HG03135 (cell line): ENCODE results near the gene BPIFB1.

Experiments
- ATAC-seq: cut with Tn5 transposase; IDR thresholded peaks from one replicate; pipeline ENCODE4 v1.9.1; 2021; ENCODE audit warnings: mild to moderate bottlenecking, moderate library complexity; ENCODE audit not compliant: unreplicated experiment

The BPIFB1 gene

DNA sequence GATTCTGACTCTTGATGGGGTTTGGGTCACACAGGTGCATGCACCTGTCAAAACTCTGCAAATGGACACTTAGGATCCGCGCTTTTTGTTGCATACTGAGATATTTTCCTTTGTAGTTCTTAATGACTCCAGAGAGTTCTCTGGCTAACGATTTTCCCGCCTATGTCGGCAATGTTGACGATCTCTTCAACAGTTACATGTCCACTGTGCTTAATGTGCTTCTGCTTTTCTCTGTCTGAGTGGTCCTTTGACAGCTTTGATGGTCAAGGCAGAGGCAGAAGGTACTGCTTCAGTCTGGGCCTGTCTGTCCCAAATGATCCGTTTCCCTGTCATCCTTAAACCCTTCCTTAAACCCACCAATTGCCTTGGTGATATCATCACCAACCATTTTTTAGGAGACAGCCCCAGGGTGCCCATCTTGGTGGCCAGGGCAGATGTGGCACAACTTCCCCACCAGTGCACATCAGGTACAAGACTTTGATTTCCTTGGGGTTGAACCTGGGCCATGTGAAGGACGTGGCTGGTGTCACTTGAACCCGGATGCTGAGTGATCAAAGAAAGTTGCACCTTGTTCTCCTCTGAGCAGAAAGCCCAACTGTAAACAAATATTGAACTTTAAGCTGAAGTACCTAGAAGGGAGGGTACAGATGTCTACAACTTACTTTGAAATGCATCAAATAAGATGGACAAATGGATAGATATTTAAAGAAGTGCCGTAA lies 10.7 kb upstream of the BPIFB1 start:
- ATAC-seq = no peak

DNA sequence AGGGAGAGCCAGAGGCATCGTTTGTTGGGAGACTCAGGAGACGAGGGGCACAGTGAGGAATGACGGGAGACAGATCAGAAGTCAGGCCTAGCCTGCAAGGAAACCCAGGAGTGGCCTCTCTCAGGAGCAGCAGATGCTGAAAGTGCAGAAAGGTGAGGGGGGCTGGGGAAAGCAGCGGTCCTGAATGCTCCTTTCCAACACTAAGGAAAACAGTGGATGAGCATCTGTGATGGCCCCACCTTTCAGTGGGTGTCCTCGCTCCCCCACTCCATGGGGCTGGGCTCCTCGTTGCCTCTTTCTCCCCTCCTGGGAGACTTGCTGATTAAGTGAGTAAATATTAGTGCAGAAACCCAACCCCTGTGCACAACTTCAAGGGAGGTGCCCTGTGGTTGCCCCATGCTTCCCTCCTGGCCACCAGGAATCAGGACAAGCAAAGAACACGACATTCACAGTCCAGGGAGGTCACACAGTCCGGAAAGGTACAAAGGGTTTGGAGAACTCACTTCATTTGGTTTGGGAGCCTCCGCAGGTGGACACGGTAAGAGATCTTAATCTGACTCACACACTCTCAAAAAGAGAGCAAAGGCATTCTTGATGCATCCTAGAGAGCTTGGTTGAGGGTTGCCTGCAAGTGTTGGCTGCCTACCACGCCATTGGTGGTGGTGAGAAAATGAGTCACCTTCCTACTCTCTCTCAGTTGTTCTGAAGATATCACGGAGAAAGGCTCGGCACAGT lies 9.7 kb upstream of the BPIFB1 start:
- no peak for ATAC-seq

DNA sequence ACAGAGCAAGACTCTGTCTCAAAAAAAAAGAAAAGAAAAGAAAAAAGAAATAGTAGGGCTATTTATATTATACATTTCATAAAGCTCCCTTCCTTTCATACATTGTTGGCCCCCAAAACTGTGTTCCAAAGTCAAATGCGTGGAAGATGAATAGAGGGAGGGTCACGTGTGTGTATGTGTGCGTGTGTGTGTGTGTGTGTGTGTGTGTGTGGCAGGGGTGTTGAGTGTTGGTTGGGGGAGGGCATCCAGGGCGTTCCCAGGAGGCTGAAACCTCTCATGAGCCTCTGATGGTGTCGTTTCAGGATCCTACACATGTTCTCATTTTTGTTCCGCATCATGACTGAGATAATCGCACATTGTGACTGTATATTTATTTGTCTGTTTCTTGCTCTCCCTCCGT lies 7.8 kb upstream of the BPIFB1 start:
- no peak for ATAC-seq

DNA sequence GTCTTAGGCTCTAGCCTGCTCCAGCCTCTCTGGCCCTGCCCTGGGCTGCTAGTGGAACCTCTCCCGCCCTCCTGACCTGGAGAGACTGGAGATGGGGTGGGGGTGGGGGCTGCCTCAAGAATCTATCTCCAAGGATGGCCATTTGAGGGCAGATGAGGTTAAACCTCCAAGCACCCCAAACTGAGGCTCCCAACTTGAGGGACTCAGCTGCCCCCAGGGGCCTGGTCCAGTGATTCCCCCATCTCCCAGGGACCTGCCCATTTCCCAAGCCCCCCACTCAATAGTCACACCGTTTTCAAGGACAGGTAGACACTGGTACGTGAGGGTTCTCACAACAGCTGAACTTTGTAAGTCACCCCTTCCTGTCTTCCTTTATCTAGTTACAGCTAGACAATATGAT lies 7.1 kb upstream of the BPIFB1 start:
- ATAC-seq = no peak

DNA sequence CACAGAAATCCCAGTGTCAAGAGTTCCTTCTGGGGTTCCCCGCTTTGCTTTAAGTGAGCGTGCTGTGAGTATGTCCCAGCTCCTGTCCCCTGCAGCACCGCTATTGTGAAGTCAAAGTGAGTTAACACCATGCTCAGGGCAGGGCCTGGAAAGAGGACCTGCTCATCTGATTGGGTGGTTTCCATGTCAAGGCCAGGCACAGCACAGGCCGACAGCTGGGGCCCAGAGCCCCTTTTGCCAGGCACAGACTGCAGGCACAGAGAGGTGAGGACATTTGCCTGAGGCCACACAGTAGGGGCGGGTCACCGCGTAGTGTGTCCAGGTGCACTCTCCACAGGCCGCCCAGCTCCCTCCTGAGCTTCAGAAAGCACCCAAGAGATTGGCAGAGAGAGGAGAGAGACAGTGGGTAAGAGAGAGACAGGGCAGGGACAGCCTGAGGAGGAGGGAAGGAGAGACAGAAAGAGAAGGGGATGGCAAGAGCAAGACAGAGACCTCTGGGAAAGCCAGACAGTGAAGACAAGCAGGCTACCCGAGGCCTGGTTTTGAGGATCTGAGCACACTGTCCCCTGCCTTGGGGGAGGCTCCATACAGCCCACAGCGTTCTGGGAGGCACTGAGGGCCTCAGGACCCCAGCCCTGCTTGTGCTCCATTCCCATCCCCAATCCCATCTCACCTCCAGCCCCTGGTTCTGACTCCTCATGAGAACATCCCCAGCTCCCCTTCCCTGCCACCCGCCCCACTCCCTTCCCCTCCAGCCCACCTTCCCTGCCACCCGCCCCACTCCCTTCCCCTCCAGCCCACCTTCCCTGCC lies 6.5 kb upstream of the BPIFB1 start:
- ATAC-seq = no peak

DNA sequence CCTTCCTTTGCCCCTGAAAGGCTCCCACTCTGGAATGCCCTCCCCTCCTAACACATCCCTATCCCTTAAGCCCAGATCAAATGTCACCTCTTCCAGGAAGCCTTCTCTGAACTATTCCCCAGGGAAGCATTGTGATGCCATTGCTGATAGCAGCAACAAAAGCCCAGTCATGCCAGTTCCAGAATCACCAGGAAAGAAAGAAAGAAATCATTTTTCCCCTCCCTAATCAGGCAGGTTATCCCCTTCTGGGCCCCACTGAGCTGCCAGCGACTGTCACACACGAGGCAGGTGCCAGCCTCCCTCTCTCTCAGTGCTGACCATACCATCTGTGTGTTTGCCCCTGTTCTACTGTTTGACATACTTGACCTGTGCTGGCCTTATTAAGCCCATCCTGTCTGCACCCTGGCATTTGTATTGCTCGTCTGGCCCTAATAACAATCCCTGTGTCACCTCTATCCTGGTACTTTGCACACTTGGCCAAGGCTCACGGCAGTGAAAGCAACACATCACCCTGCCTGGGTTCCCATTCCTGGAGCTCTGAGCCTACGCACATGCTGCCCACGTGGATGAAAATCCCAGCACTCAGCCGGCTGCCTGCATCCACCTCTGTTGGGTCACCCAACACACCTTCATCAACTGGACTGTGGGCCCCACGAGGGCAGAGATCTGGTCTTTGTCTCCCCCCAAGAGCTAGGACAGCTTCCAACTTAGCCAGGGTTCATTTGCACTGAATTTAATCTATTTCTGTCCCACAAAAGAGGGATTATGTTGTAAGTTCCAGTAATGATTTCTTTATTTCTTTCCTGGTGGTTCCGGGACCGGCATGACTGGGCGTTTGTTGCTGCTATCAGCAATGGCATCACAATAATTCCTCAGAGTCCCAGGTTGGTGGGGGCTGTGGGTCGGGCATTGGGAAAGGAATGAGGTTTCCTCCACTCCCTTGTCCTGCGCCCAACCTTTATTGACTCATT lies 5.3 kb upstream of the BPIFB1 start:
- ATAC-seq = no peak

DNA sequence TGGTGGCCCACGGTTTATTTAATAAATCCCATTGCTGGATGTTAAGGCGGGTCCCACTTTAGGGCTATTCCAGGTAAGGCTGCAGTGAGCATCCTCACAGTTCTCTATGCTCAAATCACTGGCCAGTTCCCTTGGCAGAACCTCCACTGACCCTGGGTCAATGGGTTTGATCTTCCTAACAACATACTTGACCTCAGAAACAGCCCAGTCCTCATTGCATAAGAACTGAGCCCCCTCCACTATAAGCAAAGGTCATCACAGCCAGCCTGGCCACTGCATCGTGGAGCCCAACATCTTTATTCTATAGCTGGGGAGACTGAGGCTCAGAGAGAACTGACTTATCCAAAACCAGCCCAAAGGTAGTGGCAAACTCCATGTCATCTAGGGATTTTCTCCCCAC lies 4.3 kb upstream of the BPIFB1 start:
- no peak for ATAC-seq

DNA sequence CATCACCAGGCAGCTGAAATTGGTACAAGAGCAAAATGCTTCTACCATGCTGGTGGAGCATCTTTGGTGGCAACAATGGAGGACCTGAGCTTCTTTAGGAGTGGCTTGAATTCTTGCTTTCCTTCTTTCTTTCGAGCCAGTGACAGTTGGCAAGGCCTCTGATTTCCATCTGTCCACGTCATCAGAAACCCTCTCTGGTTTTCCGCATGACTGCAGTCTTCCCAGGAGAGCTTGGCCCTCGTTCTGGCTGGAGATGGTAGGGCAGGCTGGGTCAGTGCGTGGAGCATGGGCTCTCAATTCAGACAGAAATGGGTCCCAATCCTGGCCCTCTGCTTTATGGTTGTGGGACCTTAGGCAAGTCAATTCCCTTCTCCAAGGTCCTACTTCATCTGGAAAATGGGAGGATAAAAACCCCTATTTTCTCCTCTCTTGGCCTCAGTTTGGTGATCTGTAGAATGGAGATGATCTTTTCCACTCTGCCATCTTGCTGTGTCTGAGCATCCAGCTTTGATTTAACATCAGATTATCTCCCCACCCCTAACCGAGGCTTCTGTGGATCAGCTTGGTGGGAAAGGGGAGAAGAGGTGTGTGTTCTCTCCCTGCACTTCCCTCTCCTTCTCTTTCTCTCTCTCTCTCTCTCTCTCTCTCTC lies 3.6 kb upstream of the BPIFB1 start:
- ATAC-seq = no peak

DNA sequence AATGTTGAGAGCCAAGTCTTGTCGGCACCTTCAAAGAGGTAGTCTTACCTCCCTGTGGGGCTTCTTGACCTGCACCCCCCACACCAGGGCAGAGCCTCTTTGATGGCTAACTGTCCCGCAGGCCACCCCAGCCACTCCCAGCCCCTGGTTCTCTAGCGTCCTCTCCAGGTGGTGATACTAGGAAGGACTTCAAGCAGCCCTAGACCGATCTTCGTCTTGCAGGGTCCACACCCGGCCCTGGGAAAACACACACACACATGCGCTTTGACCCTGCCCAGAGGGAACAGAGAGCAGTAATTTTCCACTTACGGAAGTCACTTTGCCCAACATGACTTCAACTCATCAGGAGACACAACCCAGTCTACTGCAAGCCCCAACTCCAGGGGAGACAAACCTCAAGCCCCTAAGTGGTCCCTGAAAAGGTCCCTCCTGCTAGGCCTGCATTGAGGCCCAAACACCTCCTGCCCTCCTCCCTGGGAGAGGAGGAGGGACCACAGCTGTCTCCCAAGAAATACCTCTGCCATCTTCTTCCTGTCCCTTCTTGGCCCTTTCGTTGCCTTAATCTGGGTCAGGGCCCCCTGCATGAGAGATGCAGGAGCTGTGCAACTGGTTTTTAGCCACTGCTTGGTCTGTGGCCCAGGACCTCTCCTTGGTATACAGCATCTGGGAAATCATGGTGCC lies 2.9 kb upstream of the BPIFB1 start:
- ATAC-seq = no peak

DNA sequence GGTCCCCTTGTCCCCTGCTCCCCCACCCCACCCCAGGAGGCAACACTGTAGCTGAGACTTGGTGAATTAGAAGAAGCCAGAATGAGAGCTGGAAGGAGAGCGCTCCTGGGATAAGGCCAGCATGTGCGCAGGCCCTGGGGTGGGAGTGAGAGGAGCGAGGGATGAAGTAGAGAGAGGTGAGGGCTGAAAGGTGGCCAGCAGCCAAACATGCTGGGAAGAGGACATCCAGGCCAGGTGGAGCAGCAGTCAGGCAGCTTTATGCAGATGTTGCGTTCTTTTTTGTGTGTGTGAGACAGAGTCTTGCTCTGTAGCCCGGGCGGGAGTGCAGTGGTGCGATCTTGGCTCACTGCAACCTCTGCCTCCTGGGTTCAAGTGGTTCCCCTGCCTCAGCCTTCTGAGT lies 2.2 kb upstream of the BPIFB1 start:
- no peak for ATAC-seq

DNA sequence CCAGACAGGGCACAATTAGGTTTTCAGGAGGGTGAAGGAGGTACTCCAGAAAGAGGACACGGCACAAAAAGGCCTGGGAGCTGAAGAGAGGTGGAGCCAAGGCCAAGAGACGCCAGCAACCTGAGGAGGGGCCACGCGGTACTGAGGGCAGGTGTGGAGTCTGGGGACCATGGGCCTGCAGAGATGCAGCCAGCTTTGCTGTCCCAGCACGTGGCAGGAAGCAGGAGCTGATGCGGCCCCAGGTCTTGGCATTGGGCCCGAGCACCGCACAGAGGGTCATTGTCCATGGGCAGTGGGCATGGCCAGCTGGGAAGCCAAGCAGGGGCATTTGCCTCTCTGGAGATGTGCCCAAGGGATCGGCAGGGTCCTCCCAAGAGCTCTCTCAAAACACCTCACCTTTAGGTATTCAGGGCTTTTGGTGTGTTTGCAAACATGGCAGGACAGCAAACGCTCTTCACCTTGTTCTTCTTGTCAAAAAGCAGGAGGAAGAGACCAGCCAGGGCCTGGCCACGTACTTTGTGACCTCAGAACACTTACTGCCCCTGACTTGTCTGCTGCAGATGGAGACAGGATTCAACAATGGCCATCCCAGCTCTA lies 1.4 kb upstream of the BPIFB1 start:
- no peak for ATAC-seq

DNA sequence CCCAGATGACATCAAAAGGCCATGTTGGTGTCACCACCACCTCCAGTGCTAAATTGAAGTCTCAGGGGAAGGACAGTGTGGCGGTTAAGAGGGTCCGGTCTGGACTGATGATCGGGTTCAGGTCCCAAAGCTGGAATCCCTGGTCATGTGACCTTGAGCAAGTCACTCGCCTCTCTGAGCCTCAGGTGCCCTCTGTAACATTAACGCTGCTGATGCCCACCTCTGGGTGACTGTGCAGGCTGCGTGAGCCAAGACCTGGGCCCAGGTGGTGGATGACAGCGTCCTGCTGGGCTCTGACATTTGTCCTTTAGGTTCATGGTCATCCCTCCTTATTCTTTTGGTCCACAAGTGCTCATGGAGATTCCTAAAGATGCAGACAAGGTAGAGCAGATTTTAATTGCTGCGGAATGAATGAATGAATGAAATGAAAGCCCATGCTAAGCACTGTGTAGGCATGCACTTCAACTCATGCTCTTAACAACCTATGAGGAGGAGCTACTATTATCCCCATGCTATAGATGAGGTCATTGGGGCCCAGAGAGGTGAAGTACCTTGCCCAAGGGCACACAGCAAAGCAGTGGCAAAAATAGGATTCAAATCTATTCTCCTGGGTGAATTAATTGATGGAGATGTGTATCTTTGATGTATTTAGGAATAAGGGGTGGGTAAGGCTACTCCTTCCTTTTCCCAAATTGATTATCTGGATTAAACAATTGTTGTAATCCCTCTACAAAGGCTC lies 649 bp upstream of the BPIFB1 start:
- ATAC-seq = no peak

DNA sequence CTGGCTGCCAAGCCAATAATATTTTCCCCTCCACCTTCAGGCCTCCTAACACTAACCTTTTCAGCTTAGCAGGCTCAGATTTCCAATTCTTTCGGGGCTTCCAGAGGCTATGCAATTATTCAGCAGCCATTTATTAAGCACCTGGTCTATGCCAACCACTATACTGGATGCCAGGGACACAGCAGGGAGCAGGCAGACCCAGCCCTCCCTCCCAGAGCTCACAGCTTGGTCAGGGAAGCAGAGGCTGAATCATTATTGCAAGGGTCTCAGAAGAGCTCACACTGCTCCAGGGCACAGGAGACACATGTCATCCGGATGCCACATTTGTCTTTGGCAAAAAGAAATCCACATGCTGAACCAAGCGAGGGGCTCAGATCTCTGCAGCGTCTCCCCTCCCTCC lies 1.3 kb downstream of the BPIFB1 start:
- ATAC-seq = no peak

DNA sequence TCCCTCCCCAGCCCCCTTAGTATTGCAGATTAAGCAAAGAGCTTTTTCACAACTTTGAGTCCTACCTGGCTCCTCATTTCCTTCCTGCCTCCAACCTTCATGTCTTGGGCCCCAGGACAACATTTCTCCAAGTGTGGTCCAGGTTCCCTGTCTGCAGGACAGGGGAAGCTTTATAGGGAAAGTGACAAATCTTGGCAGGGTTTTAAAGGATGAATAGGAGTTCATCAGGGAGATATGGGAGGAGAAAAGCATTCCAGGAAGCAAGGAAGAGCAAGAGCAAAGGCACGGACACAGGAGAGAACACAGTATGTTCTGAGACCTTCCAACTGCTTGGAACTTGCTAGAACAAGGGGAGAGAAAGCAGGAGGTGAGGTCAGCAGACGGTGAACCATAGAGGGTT lies 1.9 kb downstream of the BPIFB1 start:
- no peak for ATAC-seq

DNA sequence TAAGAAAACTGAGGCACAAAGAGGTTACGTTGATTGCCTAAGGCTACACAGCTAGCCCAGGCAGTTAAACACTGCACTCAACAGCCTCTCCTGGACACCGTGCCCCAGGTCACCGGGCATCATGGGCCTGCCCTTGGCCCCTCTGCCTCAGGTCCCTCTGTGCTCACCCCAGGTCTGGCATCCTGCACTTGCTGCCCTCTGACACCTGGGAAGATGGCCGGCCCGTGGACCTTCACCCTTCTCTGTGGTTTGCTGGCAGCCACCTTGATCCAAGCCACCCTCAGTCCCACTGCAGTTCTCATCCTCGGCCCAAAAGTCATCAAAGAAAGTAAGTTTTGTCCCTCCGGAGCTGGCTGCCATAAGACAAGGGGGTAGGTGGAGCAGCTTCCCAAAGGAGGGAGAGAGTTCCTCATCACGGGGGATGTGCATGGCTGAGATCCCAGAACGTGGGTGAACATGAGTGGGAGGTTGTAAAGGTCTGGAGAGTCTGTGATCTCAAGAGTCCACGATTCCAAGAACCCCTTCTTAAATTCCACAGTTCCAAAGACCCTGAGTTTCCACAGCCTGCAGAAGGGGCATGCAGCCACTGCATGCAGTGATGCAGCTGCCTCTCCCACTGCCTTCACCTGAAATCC lies 3.0 kb downstream of the BPIFB1 start:
- no peak for ATAC-seq

DNA sequence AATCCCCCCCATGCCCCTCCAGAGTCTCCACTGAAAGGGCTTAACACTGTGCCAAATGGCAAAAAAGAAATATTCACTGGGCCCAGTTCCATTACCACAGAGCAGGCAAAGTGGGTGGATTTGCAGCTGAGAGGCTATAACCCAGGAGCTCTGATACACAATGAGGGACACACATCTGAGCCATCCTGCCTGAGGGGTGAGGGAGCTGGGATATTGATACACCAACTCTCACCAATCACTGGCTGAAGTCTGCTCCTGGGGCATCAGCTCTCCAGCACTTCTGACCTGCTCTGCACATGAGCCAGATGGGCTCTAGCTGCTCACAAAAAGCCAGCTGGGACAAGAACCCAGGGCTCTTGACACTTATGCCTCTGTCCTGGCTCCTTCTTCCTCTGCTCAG lies 4.9 kb downstream of the BPIFB1 start:
- ATAC-seq = no peak

DNA sequence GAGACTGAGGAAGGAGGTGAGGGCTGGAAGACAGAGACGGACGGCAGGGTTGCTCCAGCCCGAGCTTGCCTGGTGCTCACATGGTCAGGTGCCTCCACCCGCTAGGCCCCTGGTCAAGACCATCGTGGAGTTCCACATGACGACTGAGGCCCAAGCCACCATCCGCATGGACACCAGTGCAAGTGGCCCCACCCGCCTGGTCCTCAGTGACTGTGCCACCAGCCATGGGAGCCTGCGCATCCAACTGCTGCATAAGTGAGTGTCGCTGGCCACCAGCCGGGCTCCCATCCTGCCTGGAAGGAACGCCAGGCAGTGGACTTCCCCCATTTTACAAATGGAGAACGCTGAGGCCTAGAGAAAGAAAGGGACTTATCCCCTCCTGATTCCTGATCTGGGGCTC lies 7.8 kb downstream of the BPIFB1 start:
- no peak for ATAC-seq

DNA sequence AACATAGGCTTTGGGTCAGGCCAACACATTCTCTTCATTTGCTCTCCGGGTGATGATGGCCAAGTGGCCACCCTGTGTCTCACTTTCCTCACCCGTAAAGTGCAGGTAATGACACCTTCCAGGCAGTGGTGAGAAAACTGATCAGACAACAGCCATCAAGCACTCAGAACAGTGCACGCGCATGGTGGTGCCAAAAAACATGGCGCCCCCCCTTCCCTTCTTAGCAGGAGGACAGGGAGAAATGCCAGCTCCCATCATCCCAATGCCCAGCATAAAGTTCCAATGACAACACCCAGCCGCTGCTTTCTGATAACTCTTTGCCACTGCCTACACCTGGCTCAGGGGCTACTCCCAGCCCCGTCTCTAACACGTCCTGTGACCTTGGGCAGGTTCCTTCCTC lies 8.4 kb downstream of the BPIFB1 start:
- ATAC-seq = no peak
